ENCODE measurements around the gene EYS. TPM values are rescaled to one million over a fixed set of nuclear protein-coding genes. Genes with fewer than 3 reads are reported as not detected.
"Not testable (repeated sequence)": the region's sequence is repeated elsewhere in the genome, so short reads cannot be mapped to it uniquely, and the experiment has no call there.

The EYS gene
- total RNA-seq, 3 donors from 2014 or later: 0.16 to 0.61 (median 0.60) TPM

GRCh38 chr6:65398851-65399250 lies 308.2 kb downstream of the EYS start:
- TF ChIP-seq, protein P1, sequence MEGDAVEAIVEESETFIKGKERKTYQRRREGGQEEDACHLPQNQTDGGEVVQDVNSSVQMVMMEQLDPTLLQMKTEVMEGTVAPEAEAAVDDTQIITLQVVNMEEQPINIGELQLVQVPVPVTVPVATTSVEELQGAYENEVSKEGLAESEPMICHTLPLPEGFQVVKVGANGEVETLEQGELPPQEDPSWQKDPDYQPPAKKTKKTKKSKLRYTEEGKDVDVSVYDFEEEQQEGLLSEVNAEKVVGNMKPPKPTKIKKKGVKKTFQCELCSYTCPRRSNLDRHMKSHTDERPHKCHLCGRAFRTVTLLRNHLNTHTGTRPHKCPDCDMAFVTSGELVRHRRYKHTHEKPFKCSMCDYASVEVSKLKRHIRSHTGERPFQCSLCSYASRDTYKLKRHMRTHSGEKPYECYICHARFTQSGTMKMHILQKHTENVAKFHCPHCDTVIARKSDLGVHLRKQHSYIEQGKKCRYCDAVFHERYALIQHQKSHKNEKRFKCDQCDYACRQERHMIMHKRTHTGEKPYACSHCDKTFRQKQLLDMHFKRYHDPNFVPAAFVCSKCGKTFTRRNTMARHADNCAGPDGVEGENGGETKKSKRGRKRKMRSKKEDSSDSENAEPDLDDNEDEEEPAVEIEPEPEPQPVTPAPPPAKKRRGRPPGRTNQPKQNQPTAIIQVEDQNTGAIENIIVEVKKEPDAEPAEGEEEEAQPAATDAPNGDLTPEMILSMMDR (IDR thresholded peaks at IDR 0.05): no peak
- no peaks in the 10 kb centered on the region for H3K36me3 ChIP-seq (ENCODE audit: low read depth)
- H3K9me3 ChIP-seq: no peaks in the 10 kb centered on the region
- no peak overlapping the region for H3K4me3 ChIP-seq
- no peak for DNase-seq
- intact Hi-C loops (cut with DNase I, micrococcal nuclease): no loop called here
- ATAC-seq: no peak
- no peaks in the 10 kb centered on the region for H3K4me1 ChIP-seq (ENCODE audit: low read depth)

DNA sequence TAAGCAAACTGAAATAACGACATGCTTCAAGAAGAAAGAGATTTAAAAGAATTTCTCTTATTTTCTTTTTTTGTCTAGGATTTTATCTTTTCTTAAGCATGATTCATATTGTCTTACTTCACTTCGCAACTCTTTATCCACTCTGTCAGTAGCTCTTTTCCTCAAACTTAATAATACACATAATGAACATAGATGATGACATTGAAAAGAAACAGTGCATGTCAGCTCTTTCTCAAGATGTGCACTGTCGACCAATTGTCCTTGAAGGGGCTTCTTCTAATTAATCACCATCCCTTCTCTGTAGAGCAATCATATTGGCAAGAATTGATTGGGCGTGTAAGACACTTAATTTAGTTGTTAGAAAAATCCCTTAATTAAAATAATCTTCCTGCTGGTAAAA lies 356.5 kb downstream of the EYS start:
- Histone ChIP-seq H3K4me3 (no peak overlapping the region), H3K4me1 (ENCODE audit: low read depth) (no peaks in the 10 kb centered on the region), H3K36me3 (ENCODE audit: low read depth) (no peaks in the 10 kb centered on the region), H3K9me3 (no peaks in the 10 kb centered on the region)
- ATAC-seq: no peak
- TF ChIP-seq, protein P1 (IDR thresholded peaks at IDR 0.05): no peak
- intact Hi-C loops (cut with DNase I, micrococcal nuclease): no loop called here
- no peak for DNase-seq

GRCh38 chr6:65302655-65303054 lies 404.4 kb downstream of the EYS start:
- H3K36me3 ChIP-seq (ENCODE audit: low read depth); H3K4me1 ChIP-seq (ENCODE audit: low read depth); H3K4me3 ChIP-seq; intact Hi-C loops (cut with DNase I, micrococcal nuclease); H3K9me3 ChIP-seq; ATAC-seq; DNase-seq: not testable (repeated sequence)

DNA sequence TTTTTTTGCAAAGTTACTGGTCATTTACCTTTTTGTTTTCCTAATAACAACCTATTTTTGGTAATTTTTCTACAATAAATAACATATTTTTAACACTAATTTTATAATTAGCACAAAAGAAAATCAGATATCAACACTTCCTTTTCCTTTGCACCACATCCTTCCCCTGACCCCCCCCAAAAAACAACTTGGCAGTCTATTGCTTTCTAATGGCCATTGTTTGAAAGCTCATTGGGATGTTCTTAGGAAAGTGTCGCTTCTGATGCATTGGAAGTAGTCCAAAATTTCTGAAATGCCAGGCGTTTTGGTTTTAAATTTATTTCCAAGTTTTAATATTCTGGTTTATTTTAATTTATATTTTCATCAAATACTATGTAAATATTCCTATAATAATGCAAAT lies 407.8 kb downstream of the EYS start:
- Histone ChIP-seq H3K4me3 (no peak overlapping the region), H3K36me3 (ENCODE audit: low read depth) (no peaks in the 10 kb centered on the region), H3K4me1 (ENCODE audit: low read depth) (no peaks in the 10 kb centered on the region), H3K9me3 (no peaks in the 10 kb centered on the region)
- intact Hi-C loops (cut with DNase I, micrococcal nuclease): no loop called here
- DNase-seq (no peak), ATAC-seq (no peak)
- TF ChIP-seq, protein P1 (IDR thresholded peaks at IDR 0.05): no peak

DNA sequence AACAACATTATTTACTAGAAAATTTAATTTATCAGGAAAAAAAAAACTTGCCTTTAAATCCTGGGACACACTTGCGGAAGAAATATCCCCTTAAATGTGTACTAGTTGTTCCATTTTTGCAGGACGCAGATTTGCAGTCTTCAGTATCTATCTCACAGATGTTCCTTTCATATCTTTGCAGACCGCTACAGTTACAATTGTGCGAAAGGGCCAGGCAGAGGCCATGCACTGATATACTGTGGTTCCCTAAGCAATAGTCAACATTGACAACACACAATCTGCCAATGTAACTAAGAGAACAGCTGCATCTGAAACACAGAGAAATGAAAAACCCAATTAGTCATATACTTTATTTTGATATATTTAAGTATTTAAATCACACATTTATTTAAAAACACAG lies 411.2 kb downstream of the EYS start:
- Histone ChIP-seq H3K36me3 (ENCODE audit: low read depth) (no peaks in the 10 kb centered on the region), H3K4me3 (no peak overlapping the region), H3K4me1 (ENCODE audit: low read depth) (no peaks in the 10 kb centered on the region), H3K9me3 (no peaks in the 10 kb centered on the region)
- TF ChIP-seq, protein P1 (IDR thresholded peaks at IDR 0.05): no peak
- ATAC-seq (no peak), DNase-seq (no peak)
- intact Hi-C loops (cut with DNase I, micrococcal nuclease): no loop called here

- no peak for ATAC-seq
- no peak for DNase-seq
- TF ChIP-seq, protein P1 (IDR thresholded peaks at IDR 0.05): no peak
- no peak overlapping the region for H3K4me3 ChIP-seq
- H3K36me3 ChIP-seq (ENCODE audit: low read depth): no peaks in the 10 kb centered on the region
- H3K9me3 ChIP-seq: no peaks in the 10 kb centered on the region
- intact Hi-C loops (cut with DNase I, micrococcal nuclease): no loop called here
- H3K4me1 ChIP-seq (ENCODE audit: low read depth): no peaks in the 10 kb centered on the region
These were observed 417.5 kb downstream of the EYS start for GRCh38 chr6:65289491-65289890.

All from mucosa of descending colon (tissue), 3 donors.